GM21390 (cell line): ENCODE data around the gene MYO9B.
"Not testable (repeated sequence)": the region's sequence is repeated elsewhere in the genome, so short reads cannot be mapped to it uniquely, and the experiment has no call there.

Experiments used
- ATAC-seq: cut with Tn5 transposase; IDR thresholded peaks from one replicate; pipeline ENCODE4 v1.9.1; 2021; ENCODE audit not compliant: unreplicated experiment

Gene MYO9B

DNA sequence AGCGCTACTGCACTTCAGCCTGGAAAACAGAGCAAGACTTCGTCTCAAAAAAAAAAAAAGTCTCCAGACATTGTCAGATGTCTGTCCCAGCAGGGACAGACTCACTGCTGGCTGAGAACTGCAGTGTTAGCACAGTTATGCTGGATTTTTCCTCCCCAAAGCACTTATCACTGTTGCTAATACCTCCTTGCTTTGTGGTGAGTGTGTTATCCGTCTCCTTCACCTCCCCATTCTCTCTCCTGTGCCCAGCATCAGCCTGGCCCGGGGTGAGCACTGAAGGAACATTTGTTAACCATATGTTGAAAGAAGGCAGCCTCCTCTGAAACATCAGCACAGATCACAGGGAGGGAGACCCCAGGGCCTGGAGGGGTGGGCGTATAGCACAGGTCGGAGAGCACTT lies 11.3 kb downstream of the MYO9B start:
- no peak for ATAC-seq

- ATAC-seq, result no peak
These were observed 13.0 kb downstream of the MYO9B start for GRCh38 chr19:17088552-17088951.

DNA sequence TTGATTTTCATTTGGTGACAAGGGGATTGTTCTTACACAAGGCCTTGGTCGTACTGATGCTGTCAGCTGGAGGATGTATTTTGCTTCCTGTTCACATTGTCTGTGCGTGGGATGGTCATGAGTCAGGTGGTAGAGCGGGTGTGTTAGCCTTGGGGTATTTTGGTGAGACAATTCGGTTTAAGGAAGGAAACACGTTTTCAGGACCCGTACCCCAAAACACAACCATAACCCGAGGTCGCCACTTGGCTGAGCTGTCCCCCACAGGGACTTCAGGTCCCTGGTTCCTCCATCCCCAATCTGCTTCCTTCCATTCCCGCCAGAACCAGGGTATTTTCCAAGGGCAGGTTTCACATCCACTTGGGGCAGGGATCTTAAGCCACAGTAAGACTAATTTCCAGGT lies 15.0 kb downstream of the MYO9B start:
- ATAC-seq, result no peak

GRCh38 chr19:17091758-17092333 lies 16.3 kb downstream of the MYO9B start:
- ATAC-seq, result no peak

GRCh38 chr19:17092696-17093095 lies 17.1 kb downstream of the MYO9B start:
- ATAC-seq, result no peak

DNA sequence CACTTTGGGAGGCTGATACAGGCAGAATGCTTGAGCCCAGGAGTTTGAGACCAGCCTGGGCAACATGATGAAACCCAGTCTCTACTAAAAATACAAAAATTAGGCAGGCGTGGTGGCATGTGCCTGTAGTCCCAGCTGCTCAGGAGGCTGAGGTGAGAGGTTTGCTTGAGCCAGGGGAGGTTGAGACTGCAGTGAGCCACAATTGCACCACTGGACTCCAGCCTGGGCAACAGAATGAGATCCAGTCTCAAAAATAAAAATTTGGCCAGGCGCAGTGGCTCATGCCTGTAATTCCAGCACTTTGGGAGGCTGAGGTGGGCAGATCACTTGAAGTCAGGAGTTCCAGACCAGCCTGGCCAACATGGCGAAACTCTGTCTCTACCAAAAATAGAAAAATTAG lies 19.1 kb downstream of the MYO9B start:
- not testable (repeated sequence) for ATAC-seq

DNA sequence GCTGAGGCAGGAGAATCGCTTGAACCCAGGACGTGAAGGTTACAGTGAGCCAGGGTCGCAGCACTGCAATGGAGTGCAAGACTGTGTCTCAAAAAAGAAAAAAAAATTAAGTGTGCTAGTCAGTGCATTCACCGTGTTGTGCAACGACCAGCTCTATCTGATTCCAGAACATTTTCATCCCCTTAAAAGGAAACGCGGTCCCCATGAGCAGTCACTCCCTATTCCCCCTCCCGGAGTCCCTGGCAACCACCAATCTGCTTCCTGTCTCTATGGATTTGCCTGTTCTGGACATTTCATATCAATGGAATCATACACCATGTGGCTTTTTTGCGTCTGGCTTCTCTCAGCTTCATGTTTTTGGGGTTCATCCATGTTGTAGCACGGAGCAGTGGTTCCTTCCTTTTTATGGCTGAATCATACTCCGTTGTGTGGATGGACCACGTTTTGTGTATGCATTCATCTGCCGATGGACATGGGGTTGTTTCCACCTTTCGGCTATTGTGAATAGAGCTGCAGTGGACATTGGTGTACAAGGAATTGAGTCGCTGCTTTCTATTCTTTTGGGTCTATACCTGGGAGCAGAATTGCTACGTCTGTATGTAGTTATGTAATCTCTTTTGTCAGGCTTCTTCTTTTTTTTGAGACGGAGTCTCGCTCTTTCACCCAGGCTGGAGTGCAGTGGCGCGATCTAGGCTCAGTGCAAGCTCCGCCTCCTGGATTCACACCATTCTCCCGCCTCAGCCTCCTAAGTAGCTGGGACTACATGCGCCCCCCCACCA lies 19.8 kb downstream of the MYO9B start:
- ATAC-seq, result no peak

- ATAC-seq, result no peak
These were observed 22.1 kb downstream of the MYO9B start for GRCh38 chr19:17097593-17098126.

DNA sequence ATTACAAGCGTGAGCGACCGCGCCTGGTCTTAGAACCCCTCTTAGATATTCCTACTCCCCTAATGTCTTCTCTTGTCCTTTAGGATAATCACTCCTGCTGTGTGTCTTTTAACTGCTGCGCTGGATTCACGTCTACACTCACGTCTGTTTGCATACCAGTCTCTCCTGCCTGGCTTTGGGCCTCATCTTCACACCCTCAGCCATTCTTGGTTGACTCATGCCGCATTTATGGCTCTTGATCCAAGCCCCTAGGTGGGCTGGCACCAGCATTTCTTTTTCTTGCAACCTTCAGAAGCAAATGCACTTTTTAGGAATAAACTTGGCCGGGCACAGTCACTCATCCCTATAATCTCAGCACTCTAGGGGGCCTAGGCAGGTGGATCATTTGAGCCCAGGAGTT lies 22.7 kb downstream of the MYO9B start:
- no peak for ATAC-seq

DNA sequence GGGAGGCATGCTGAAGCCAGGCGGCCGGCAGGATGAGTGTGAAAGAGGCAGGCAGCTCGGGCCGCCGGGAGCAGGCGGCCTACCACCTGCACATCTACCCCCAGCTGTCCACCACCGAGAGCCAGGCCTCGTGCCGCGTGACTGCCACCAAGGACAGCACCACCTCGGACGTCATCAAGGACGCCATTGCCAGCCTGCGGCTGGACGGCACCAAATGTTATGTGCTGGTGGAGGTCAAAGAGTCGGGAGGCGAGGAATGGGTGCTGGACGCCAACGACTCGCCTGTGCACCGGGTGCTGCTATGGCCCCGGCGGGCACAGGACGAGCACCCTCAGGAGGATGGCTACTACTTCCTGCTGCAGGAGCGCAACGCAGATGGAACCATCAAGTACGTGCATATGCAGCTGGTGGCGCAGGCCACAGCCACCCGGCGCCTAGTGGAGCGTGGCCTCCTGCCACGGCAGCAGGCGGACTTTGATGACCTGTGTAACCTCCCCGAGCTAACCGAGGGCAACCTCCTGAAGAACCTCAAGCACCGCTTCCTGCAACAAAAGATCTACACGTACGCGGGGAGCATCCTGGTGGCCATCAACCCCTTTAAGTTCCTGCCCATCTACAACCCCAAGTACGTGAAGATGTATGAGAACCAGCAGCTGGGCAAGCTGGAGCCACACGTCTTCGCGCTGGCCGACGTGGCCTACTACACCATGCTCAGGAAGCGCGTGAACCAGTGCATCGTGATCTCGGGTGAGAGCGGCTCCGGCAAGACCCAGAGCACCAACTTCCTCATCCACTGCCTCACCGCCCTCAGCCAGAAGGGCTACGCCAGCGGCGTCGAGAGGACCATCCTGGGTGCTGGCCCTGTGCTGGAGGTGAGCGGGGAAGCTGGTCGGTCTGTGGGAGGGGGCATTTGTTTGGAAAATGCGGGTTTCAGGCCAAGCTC lies 26.4 kb downstream of the MYO9B start:
- no peak for ATAC-seq

DNA sequence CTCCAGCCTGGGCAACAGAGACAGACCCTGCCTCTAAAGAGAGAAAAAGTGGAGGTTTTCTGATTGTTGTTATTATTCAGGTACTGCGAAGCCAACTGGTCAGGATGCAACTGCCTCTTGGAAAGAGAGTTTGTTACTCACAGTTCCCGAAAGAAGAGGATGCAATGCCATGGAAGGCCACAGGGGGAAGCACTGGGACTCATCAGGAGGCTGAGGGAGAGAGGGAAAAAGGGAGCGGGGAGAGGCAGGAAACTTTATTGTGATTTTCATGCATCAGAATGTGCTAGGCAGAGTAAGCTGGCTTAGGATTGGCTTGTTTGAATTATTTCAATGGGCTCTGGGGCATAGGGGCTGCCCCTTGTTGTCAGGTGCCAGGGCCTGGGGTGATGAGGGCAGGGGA lies 27.6 kb downstream of the MYO9B start:
- no peak for ATAC-seq

GRCh38 chr19:17104679-17105078 lies 29.1 kb downstream of the MYO9B start:
- no peak for ATAC-seq

GRCh38 chr19:17105556-17105955 lies 30.0 kb downstream of the MYO9B start:
- ATAC-seq, result no peak

DNA sequence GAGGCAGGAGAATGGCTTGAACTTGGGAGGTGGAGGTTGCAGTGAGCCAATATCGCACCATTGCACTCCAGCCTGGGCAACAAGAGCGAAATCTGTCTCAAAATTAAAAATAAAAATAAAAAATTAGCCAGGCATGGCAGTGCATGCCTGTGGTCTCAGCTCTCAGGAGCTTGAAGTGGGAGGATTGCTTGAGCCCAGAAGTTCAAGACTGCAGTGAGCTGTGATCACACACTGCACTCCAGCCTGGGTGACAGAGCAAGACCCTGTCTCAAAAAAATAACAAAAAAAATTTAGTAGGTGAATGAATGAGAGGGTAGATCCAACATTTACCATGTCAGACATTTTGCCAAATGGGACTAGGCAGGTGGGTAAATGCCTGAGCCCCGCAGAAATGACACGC lies 31.4 kb downstream of the MYO9B start:
- ATAC-seq, result not testable (repeated sequence)

GRCh38 chr19:17107546-17108452 lies 32.2 kb downstream of the MYO9B start:
- ATAC-seq, result no peak

- ATAC-seq, result no peak
These were observed 32.8 kb downstream of the MYO9B start for GRCh38 chr19:17108453-17108784.

DNA sequence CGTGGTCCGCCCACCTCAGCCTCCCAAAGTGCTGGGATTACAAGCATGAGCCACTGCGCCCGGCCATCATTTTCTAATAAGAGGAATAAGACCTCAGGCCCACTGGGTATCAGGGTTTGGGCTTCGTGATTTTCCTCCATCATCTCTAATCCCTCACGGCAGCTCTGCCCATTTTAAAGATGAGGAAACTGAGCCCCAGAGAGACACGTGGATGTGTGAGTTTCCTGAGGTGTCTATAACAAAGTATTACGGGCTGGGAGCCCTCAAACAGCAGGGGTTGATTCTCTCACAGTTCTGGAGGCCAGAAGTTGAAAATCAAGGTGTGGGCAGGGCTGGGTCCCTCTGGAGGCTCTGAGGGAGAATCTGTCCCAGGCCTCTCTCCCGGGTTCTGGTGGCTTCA lies 33.7 kb downstream of the MYO9B start:
- no peak for ATAC-seq

GRCh38 chr19:17109962-17110598 lies 34.5 kb downstream of the MYO9B start:
- ATAC-seq, result no peak

DNA sequence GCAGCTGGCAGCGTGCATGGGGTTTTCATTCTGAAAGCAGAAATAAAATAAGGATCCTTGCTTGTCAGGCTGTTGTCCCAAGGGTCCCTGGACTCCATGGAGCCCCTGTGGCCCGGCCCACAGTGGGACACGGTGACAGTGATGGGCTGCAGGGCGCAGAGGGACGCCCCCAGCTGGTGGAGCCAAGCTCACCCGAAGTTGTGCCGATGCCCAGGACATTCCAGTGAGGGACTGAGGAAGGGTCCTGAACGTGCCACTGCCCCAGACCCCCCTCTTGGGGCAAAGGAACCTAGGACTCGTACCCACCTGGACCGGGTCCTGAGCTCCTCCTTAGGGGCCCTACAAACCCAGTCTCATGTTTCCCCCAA lies 35.0 kb downstream of the MYO9B start:
- ATAC-seq, result no peak

GRCh38 chr19:17111766-17112165 lies 36.2 kb downstream of the MYO9B start:
- ATAC-seq, result no peak
